Sigmoid colon (tissue), 4 donors: ENCODE results near the gene WT1.

Source experiments
- EP300 ChIP-seq, 4 donors: sonication (generic); formaldehyde crosslinking; IDR thresholded peaks; one replicate each; pipeline ENCODE4 v1.6.1; 2017; ENCODE audit warnings: antibody characterized with exemption in 4 of 4
- POLR2A ChIP-seq, 2 donors: fragments of 450-650 bp; IDR thresholded peaks; one replicate each; pipeline ENCODE4 v1.6.1; 2016; ENCODE audit warnings: antibody characterized with exemption in 2 of 2, mild to moderate bottlenecking in 2 of 2, moderate library complexity in 2 of 2
- POLR2AphosphoS5 ChIP-seq, 4 donors: sonication (generic); formaldehyde crosslinking; IDR thresholded peaks; one replicate each; pipeline ENCODE4 v1.6.1; 2017; ENCODE audit warnings: antibody characterized with exemption in 4 of 4
- TF ChIP-seq, protein P1 (sequence below), 4 experiments: fragments of 450-650 bp in 3 of 4; fragments of 200-600 bp in 1 of 4; IDR thresholded peaks; one replicate each; pipeline ENCODE4 v1.5.1; 2016 to 2019; ENCODE audit warnings: antibody characterized with exemption in 4 of 4, mild to moderate bottlenecking in 3 of 4, moderate library complexity in 2 of 4

DNA sequence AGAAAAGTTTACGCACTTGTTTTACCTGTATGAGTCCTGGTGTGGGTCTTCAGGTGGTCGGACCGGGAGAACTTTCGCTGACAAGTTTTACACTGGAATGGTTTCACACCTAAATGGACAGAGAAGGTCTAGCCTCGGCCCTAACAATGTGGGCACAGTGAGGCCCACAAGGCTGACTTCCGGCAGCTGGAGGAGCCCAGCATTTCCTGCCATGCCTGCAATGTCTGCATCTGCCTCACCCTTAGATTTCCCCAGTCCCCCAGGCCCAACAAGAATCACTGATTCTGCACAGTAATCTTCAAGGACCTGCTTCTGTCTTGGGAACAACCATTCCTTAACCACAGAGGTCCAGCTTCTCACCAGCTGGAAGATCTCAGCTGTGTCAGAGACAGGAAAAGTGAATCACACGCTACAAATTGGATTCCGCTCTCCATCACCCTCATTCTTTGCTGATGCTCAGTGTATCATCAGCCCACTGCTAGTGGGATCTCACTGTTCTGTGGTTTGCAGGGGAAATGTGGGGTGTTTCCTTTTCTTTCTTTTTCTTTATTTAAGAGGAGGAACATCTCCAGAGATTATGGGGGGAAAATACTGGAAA, 43.3 kb downstream of the WT1 start:
- TF ChIP-seq POLR2AphosphoS5 (IDR thresholded peaks at IDR 0.05) (peak in 2 of 4 donors; percentile 31 to 55), POLR2A (IDR thresholded peaks at IDR 0.05) (no peak), EP300 (IDR thresholded peaks at IDR 0.05) (no peak)
- TF ChIP-seq, protein P1, sequence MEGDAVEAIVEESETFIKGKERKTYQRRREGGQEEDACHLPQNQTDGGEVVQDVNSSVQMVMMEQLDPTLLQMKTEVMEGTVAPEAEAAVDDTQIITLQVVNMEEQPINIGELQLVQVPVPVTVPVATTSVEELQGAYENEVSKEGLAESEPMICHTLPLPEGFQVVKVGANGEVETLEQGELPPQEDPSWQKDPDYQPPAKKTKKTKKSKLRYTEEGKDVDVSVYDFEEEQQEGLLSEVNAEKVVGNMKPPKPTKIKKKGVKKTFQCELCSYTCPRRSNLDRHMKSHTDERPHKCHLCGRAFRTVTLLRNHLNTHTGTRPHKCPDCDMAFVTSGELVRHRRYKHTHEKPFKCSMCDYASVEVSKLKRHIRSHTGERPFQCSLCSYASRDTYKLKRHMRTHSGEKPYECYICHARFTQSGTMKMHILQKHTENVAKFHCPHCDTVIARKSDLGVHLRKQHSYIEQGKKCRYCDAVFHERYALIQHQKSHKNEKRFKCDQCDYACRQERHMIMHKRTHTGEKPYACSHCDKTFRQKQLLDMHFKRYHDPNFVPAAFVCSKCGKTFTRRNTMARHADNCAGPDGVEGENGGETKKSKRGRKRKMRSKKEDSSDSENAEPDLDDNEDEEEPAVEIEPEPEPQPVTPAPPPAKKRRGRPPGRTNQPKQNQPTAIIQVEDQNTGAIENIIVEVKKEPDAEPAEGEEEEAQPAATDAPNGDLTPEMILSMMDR (IDR thresholded peaks at IDR 0.05), result no peak
